Upper lobe of left lung (tissue), 6 donors: ENCODE data around the gene SLC38A2. TPM values are rescaled to one million over a fixed set of nuclear protein-coding genes. Genes with fewer than 3 reads are reported as not detected.

ENCODE experiments used
- ATAC-seq, 2 donors: fragments of 200-7000 bp; cut with Tn5 transposase; one replicate each; pipeline ENCODE4 v1.9.1; 2022; ENCODE audit warnings: mild to moderate bottlenecking in 2 of 2, moderate library complexity in 2 of 2; ENCODE audit not compliant: low FRiP score in 2 of 2
- DNase-seq, 2 donors: peaks; one replicate each; pipeline ENCODE4 v3.0.0-alpha.2; 2019 to 2020
- H3K27ac ChIP-seq, 4 donors: fragments of 200-600 bp; sonication (generic); one replicate each; pipeline ENCODE4 v1.5.1; 2016 to 2019
- H3K27me3 ChIP-seq, 4 donors: fragments of 200-600 bp; sonication (generic); one replicate each; pipeline ENCODE4 v1.5.1; 2017 to 2019
- H3K36me3 ChIP-seq, 4 donors: fragments of 200-600 bp; sonication (generic); one replicate each; pipeline ENCODE4 v1.5.1; 2016 to 2019
- H3K4me1 ChIP-seq, 4 donors: fragments of 200-600 bp; sonication (generic); one replicate each; pipeline ENCODE4 v1.5.1; 2018 to 2019
- H3K4me3 ChIP-seq, 4 donors: fragments of 200-600 bp; sonication (generic); one replicate each; pipeline ENCODE4 v1.5.1; 2017 to 2019; ENCODE audit warnings: mild to moderate bottlenecking in 2 of 4, moderate library complexity in 1 of 4
- H3K9me3 ChIP-seq, 4 donors: fragments of 200-600 bp; sonication (generic); one replicate each; pipeline ENCODE4 v1.5.1; 2018 to 2019
- CTCF ChIP-seq, 6 experiments: fragments of 450-650 bp in 4 of 6; fragments of 200-600 bp in 2 of 6; sonication (generic) in 2 of 6; IDR thresholded peaks; one replicate each; pipeline ENCODE4 v1.5.1; 2016 to 2019; ENCODE audit warnings: antibody characterized with exemption in 6 of 6
- EP300 ChIP-seq, 4 donors: sonication (generic); formaldehyde crosslinking; IDR thresholded peaks; one replicate each; pipeline ENCODE4 v1.5.1; 2017; ENCODE audit warnings: antibody characterized with exemption in 4 of 4, control low read depth in 2 of 4
- POLR2A ChIP-seq, 4 donors: fragments of 450-650 bp; IDR thresholded peaks; one replicate each; pipeline ENCODE4 v1.5.1; 2016 to 2017; ENCODE audit warnings: antibody characterized with exemption in 4 of 4, mild to moderate bottlenecking in 2 of 4
- POLR2AphosphoS5 ChIP-seq, 2 donors: sonication (generic); formaldehyde crosslinking; IDR thresholded peaks; one replicate each; pipeline ENCODE4 v1.5.1; 2017; ENCODE audit warnings: antibody characterized with exemption in 2 of 2
- WGBS, 2 donors: methylation state at CpG; one replicate each; pipeline ENCODE4 v1.1.5; 2017 to 2018; 5-methylcytosine and 5-hydroxymethylcytosine counted together
- total RNA-seq, 6 donors: library from RNA; depleted of rRNA in 4 of 6; stranded (reverse); fragments of >200 nt in 4 of 6; gene quantifications; one replicate each; pipeline versions ENCODE4 v1.1.0 to v1.2.1, GENCODE V29; 2016 to 2021
- donor health status: DM: no; HTN: no; CAD: no; lungs with moderate emphysema.
- donor health status: DM: no; HTN: yes; CAD: no; lungs with severe emphysema.

Gene SLC38A2
- total RNA-seq, 6 donors from 2014 or later, result 104 to 409 (median 223) TPM

DNA sequence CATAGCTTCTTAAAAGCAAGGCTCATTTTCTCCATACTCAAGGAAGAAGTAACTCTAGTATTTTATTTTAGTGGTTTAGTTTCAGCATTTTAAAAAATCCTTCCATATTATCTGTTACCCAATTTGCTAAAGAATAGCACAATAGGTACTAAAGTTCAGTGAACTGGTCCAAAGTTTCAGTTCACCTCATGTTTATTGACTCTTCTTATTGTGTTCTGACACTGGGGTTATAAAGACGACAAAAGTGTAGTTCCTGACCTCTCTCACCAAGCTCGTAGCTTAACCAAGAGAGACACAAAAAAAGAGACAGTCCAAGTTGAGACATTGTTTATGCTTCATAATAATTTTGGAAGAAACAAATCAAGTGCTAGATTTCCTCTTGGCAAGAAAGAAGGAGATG, 40.8 kb upstream of the SLC38A2 start:
- DNase-seq, result no peak

DNA sequence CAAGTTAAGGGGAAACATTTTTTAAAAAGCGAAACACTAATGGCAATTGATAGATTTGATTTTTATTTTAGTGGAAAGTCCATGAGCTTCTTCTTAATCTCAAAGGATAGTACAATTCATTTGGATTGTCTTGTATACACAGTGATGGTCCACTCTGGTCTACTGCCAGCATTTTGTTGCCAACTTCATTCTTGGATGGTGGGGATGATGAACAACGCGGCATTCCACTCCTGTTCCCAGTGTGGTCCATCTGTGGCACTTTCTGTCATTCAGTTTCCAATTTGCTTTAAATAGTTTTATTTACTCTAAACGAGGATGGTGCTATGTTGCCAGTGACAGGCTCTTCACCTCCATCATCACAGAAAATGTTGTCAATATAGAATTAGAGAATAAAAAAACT, 40.3 kb upstream of the SLC38A2 start:
- Histone ChIP-seq H3K4me3 (no peak overlapping the region), H3K4me1 (peaks cover 0 to 6% (median 0%) of the 10 kb centered on the region in 4 donors), H3K36me3 (no peaks in the 10 kb centered on the region), H3K9me3 (no peaks in the 10 kb centered on the region), H3K27me3 (no peaks in the 10 kb centered on the region), H3K27ac (no peak overlapping the region)
- TF ChIP-seq CTCF (IDR thresholded peaks at IDR 0.05), result no peak
- TF ChIP-seq POLR2AphosphoS5 (IDR thresholded peaks at IDR 0.05), result no peak
- TF ChIP-seq POLR2A (IDR thresholded peaks at IDR 0.05), result no peak
- no peak for TF ChIP-seq EP300 (IDR thresholded peaks at IDR 0.05)
- DNase-seq (no peak), ATAC-seq (no peak)
- WGBS, 2 donors, result 87 to 93% methylated on average over 4 of the region's 4 CpGs

More for the DNA sequence above, 40.8 kb upstream of the SLC38A2 start:
- Histone ChIP-seq H3K4me1 (peaks cover 0 to 6% (median 0%) of the 10 kb centered on the region in 4 donors), H3K27ac (no peak overlapping the region), H3K9me3 (no peaks in the 10 kb centered on the region), H3K4me3 (no peak overlapping the region), H3K27me3 (no peaks in the 10 kb centered on the region), H3K36me3 (no peaks in the 10 kb centered on the region)
- no peak for ATAC-seq
- WGBS, 2 donors, result 48 to 69% methylated on average over 2 of the region's 2 CpGs
- TF ChIP-seq CTCF (IDR thresholded peaks at IDR 0.05) (no peak), POLR2A (IDR thresholded peaks at IDR 0.05) (no peak), POLR2AphosphoS5 (IDR thresholded peaks at IDR 0.05) (no peak), EP300 (IDR thresholded peaks at IDR 0.05) (no peak)

DNA sequence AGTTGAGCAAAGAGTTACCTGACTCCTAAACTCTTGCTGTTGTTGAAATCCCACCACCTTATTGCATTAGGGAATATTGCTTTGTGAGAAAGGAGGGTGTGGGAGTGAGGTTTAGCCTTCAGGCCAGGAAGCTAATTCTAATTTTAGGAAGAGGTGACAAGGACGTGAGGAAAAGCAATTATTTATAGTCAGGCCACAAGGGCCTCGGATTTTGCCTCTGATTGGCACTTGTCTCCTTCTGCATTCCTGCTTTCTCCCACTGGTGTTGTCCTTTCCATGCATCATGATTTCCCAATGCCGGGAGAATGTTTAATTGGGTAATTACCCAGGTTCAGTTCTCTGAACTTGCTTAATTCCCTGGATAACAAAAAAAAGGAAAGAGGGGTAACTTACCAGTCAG, 37.9 kb upstream of the SLC38A2 start:
- H3K4me3 ChIP-seq, result no peak overlapping the region
- H3K36me3 ChIP-seq, result no peaks in the 10 kb centered on the region
- 60 to 64% methylated on average over 3 of the region's 3 CpGs for WGBS, 2 donors
- no peak overlapping the region for H3K27ac ChIP-seq
- DNase-seq, result no peak
- no peak for ATAC-seq
- peaks cover 0 to 6% (median 0%) of the 10 kb centered on the region in 4 donors for H3K4me1 ChIP-seq
- no peaks in the 10 kb centered on the region for H3K9me3 ChIP-seq
- no peak for TF ChIP-seq POLR2AphosphoS5 (IDR thresholded peaks at IDR 0.05)
- TF ChIP-seq EP300 (IDR thresholded peaks at IDR 0.05), result no peak
- TF ChIP-seq CTCF (IDR thresholded peaks at IDR 0.05), result no peak
- TF ChIP-seq POLR2A (IDR thresholded peaks at IDR 0.05), result no peak
- H3K27me3 ChIP-seq, result no peaks in the 10 kb centered on the region

DNA sequence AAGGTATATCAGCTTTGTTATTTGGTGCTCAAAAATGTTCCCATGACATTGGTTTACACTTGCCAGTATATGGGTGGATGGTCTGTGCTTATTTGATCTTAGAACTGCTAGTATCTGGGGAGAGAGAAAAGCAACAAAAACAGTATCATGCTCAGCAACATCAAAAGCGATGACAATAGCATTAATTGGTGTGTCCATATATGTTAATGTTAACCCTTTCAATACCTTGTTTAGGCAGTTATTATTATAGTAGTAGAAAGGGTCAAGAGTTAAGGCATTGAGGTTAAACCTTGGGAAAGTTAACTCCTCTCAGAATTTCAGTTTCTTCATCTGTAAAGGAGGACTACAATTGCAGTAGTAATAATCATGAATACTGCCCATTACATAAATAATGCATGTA, 37.4 kb upstream of the SLC38A2 start:
- Histone ChIP-seq H3K27ac (no peak overlapping the region), H3K27me3 (no peaks in the 10 kb centered on the region), H3K4me3 (no peak overlapping the region), H3K9me3 (no peaks in the 10 kb centered on the region), H3K36me3 (no peaks in the 10 kb centered on the region), H3K4me1 (peaks cover 0 to 6% (median 0%) of the 10 kb centered on the region in 4 donors)
- TF ChIP-seq POLR2AphosphoS5 (IDR thresholded peaks at IDR 0.05), result no peak
- TF ChIP-seq EP300 (IDR thresholded peaks at IDR 0.05), result no peak
- TF ChIP-seq CTCF (IDR thresholded peaks at IDR 0.05), result no peak
- no peak for TF ChIP-seq POLR2A (IDR thresholded peaks at IDR 0.05)
- 72 to 86% methylated on average over 1 of the region's 1 CpG for WGBS, 2 donors
- no peak for DNase-seq
- ATAC-seq, result no peak

GRCh38 chr12:46409342-46409741, 36.8 kb upstream of the SLC38A2 start:
- DNase-seq, result no peak
- 45 to 57% methylated on average over 3 of the region's 3 CpGs for WGBS, 2 donors
- ATAC-seq, result no peak
- Histone ChIP-seq H3K4me3 (no peak overlapping the region), H3K36me3 (no peaks in the 10 kb centered on the region), H3K27me3 (no peaks in the 10 kb centered on the region), H3K27ac (no peak overlapping the region), H3K9me3 (no peaks in the 10 kb centered on the region), H3K4me1 (peaks cover 0 to 6% (median 0%) of the 10 kb centered on the region in 4 donors)
- no peak for TF ChIP-seq EP300 (IDR thresholded peaks at IDR 0.05)
